OCI-LY1 (cell line): ENCODE measurements around the gene GRM7.

Source experiments
- H2AFZ ChIP-seq: fragments of 200-600 bp; sonication (generic), shearing (Covaris generic); 2 replicates; pipeline ENCODE4 v1.6.0; 2014; ENCODE audit warnings: antibody characterized with exemption, mild to moderate bottlenecking, low read length
- H3F3A ChIP-seq: fragments of 200-600 bp; sonication (generic), shearing (Covaris generic); 2 replicates; pipeline ENCODE4 v1.6.0; 2014; ENCODE audit warnings: mild to moderate bottlenecking, antibody characterized with exemption, low read length, moderate library complexity; ENCODE audit not compliant: insufficient read depth
- H3K27ac ChIP-seq: fragments of 200-600 bp; sonication (generic); 2 replicates; pipeline ENCODE4 v1.5.1; 2014; ENCODE audit warnings: low read length, mixed run types, mild to moderate bottlenecking, low read depth; ENCODE audit not compliant: poor library complexity, severe bottlenecking
- H3K27me3 ChIP-seq: fragments of 200-600 bp; sonication (generic); 2 replicates; pipeline ENCODE4 v1.6.0; 2014; ENCODE audit warnings: antibody characterized with exemption, mild to moderate bottlenecking, low read length, moderate library complexity; ENCODE audit not compliant: insufficient read depth
- H3K36me3 ChIP-seq: fragments of 200-600 bp; sonication (generic); 2 replicates; pipeline ENCODE4 v1.6.1; 2014; ENCODE audit warnings: mild to moderate bottlenecking, antibody characterized with exemption, low read length, moderate library complexity, mixed read lengths; ENCODE audit not compliant: insufficient read depth
- H3K4me1 ChIP-seq: fragments of 200-600 bp; sonication (generic); 2 replicates; pipeline ENCODE4 v1.5.1; 2014; ENCODE audit warnings: mild to moderate bottlenecking, low read length, moderate library complexity; ENCODE audit not compliant: insufficient read depth, severe bottlenecking
- H3K4me2 ChIP-seq: fragments of 200-600 bp; sonication (generic), shearing (Covaris generic); 2 replicates; pipeline ENCODE4 v1.6.1; 2014; ENCODE audit warnings: low read length
- H3K4me3 ChIP-seq: fragments of 200-600 bp; sonication (generic); 2 replicates; pipeline ENCODE4 v1.5.1; 2014; ENCODE audit warnings: low read length, low read depth, mild to moderate bottlenecking, mixed read lengths; ENCODE audit not compliant: poor library complexity, severe bottlenecking
- H3K79me2 ChIP-seq: fragments of 200-600 bp; shearing (Covaris generic); 2 replicates; pipeline ENCODE4 v1.6.1; 2016; ENCODE audit warnings: mixed run types, low read length, mixed read lengths; ENCODE audit not compliant: insufficient read depth
- H3K9ac ChIP-seq: fragments of 200-600 bp; sonication (generic), shearing (Covaris generic); 2 replicates; pipeline ENCODE4 v1.6.1; 2014; ENCODE audit warnings: mild to moderate bottlenecking, low read length, mixed read lengths
- H3K9me2 ChIP-seq: fragments of 200-600 bp; sonication (generic), shearing (Covaris generic); 2 replicates; pipeline ENCODE4 v1.6.1; 2014; ENCODE audit warnings: low read depth, mild to moderate bottlenecking, low read length, mixed read lengths
- H3K9me3 ChIP-seq: fragments of 200-600 bp; shearing (Covaris generic); 2 replicates; pipeline ENCODE4 v1.6.1; 2014; ENCODE audit warnings: low read length, mixed read lengths
- H4K20me1 ChIP-seq: fragments of 200-600 bp; sonication (generic), shearing (Covaris generic); 2 replicates; pipeline ENCODE4 v1.6.0; 2016; ENCODE audit warnings: mild to moderate bottlenecking, low read length; ENCODE audit not compliant: insufficient read depth
- EZH2 ChIP-seq: fragments of 200-600 bp; sonication (generic), shearing (Covaris generic); IDR thresholded peaks from 2 replicates; pipeline ENCODE4 v1.8.0; 2017; ENCODE audit warnings: borderline replicate concordance, mixed run types, mild to moderate bottlenecking, antibody characterized with exemption, low read length, moderate library complexity, mixed read lengths
- TF ChIP-seq, protein P1 (sequence below): fragments of 200-600 bp; sonication (generic), shearing (Covaris generic); IDR thresholded peaks from 2 replicates; pipeline ENCODE4 v1.5.1; 2017; ENCODE audit warnings: mild to moderate bottlenecking, antibody characterized with exemption, low read length, moderate library complexity, mixed read lengths

The GRM7 gene

DNA sequence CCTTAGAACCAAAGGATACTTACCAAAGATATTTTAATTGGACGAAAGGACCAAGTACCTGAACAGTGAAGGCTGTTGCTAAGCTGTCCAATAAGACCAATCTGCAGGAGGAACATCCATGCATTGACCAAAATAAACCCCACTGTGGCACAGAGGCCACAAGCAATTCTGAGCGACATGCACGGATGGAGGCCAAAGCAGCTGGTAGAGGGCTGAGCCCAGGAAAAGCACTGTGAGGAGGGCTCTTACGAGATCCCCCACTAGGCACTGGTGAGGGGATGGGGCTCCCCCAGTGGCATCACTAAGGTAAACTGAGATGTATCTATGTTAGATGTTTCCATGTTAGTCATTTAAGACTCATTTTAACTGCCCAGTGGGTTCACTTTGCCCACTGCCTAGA, 920.5 kb downstream of the GRM7 start:
- no peaks in the 10 kb centered on the region for H3K9me2 ChIP-seq
- no peaks in the 10 kb centered on the region for H3K9me3 ChIP-seq
- no peak overlapping the region for H3K27ac ChIP-seq
- no peak overlapping the region for H3K9ac ChIP-seq
- H3K79me2 ChIP-seq: no peaks in the 10 kb centered on the region
- H3K4me3 ChIP-seq: no peak overlapping the region
- no peak overlapping the region for H3K4me2 ChIP-seq
- H3K36me3 ChIP-seq: no peaks in the 10 kb centered on the region
- H4K20me1 ChIP-seq: no peaks in the 10 kb centered on the region
- TF ChIP-seq EZH2: no peak
- TF ChIP-seq, protein P1, sequence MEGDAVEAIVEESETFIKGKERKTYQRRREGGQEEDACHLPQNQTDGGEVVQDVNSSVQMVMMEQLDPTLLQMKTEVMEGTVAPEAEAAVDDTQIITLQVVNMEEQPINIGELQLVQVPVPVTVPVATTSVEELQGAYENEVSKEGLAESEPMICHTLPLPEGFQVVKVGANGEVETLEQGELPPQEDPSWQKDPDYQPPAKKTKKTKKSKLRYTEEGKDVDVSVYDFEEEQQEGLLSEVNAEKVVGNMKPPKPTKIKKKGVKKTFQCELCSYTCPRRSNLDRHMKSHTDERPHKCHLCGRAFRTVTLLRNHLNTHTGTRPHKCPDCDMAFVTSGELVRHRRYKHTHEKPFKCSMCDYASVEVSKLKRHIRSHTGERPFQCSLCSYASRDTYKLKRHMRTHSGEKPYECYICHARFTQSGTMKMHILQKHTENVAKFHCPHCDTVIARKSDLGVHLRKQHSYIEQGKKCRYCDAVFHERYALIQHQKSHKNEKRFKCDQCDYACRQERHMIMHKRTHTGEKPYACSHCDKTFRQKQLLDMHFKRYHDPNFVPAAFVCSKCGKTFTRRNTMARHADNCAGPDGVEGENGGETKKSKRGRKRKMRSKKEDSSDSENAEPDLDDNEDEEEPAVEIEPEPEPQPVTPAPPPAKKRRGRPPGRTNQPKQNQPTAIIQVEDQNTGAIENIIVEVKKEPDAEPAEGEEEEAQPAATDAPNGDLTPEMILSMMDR: no peak
- no peak overlapping the region for H2AFZ ChIP-seq
- no peaks in the 10 kb centered on the region for H3K27me3 ChIP-seq
- no peaks in the 10 kb centered on the region for H3F3A ChIP-seq
- H3K4me1 ChIP-seq: no peaks in the 10 kb centered on the region

GRCh38 chr3:7787871-7788828, 927.2 kb downstream of the GRM7 start:
- H2AFZ ChIP-seq: no peak overlapping the region
- no peaks in the 10 kb centered on the region for H3K36me3 ChIP-seq
- no peak overlapping the region for H3K9ac ChIP-seq
- no peaks in the 10 kb centered on the region for H3K27me3 ChIP-seq
- no peak overlapping the region for H3K4me2 ChIP-seq
- H3K4me3 ChIP-seq: no peak overlapping the region
- no peaks in the 10 kb centered on the region for H3K9me2 ChIP-seq
- H3K27ac ChIP-seq: no peak overlapping the region
- H3K9me3 ChIP-seq: no peaks in the 10 kb centered on the region
- no peaks in the 10 kb centered on the region for H3K79me2 ChIP-seq
- H4K20me1 ChIP-seq: no peaks in the 10 kb centered on the region
- no peaks in the 10 kb centered on the region for H3F3A ChIP-seq
- no peaks in the 10 kb centered on the region for H3K4me1 ChIP-seq
- TF ChIP-seq, protein P1: no peak
- no peak for TF ChIP-seq EZH2

GRCh38 chr3:7788881-7789280, 928.0 kb downstream of the GRM7 start:
- no peaks in the 10 kb centered on the region for H3K9me3 ChIP-seq
- H3K36me3 ChIP-seq: no peaks in the 10 kb centered on the region
- no peak overlapping the region for H3K4me2 ChIP-seq
- no peaks in the 10 kb centered on the region for H3K9me2 ChIP-seq
- no peaks in the 10 kb centered on the region for H3K4me1 ChIP-seq
- H3F3A ChIP-seq: no peaks in the 10 kb centered on the region
- no peak overlapping the region for H2AFZ ChIP-seq
- no peak overlapping the region for H3K4me3 ChIP-seq
- H3K27ac ChIP-seq: no peak overlapping the region
- no peaks in the 10 kb centered on the region for H4K20me1 ChIP-seq
- H3K27me3 ChIP-seq: no peaks in the 10 kb centered on the region
- no peak overlapping the region for H3K9ac ChIP-seq
- TF ChIP-seq, protein P1: no peak
- TF ChIP-seq EZH2: no peak
- no peaks in the 10 kb centered on the region for H3K79me2 ChIP-seq
